Aorta (tissue), 5 donors: ENCODE results near the gene ERICH2. TPM values are rescaled to one million over a fixed set of nuclear protein-coding genes. Genes with fewer than 3 reads are reported as not detected.

Source experiments
- ATAC-seq: fragments of 200-7000 bp; cut with Tn5 transposase; one replicate; pipeline ENCODE4 v1.9.1; 2022; ENCODE audit warnings: moderate library complexity; ENCODE audit not compliant: low FRiP score
- DNase-seq, 2 donors: peaks; one replicate each; pipeline ENCODE4 v3.0.0-alpha.2; 2020
- H3K27ac ChIP-seq, 2 donors: one replicate each; pipeline ENCODE4 v1.5.1; 2013; ENCODE audit warnings: low read length in 2 of 2, mild to moderate bottlenecking in 2 of 2, moderate library complexity in 2 of 2, control low read depth in 1 of 2, inconsistent platforms in 1 of 2, low read depth in 1 of 2
- H3K27me3 ChIP-seq, 2 donors: one replicate each; pipeline ENCODE4 v1.6.1; 2013; ENCODE audit warnings: control low read depth in 1 of 2, low read length in 1 of 2, mild to moderate bottlenecking in 1 of 2, moderate library complexity in 1 of 2; ENCODE audit not compliant: insufficient read depth in 2 of 2, control insufficient read depth in 1 of 2
- H3K36me3 ChIP-seq, 2 donors: one replicate each; pipeline ENCODE4 v1.6.1; 2013; ENCODE audit warnings: control low read depth in 1 of 2, low read length in 1 of 2, mild to moderate bottlenecking in 1 of 2; ENCODE audit not compliant: insufficient read depth in 2 of 2, control insufficient read depth in 1 of 2
- H3K4me1 ChIP-seq, 2 donors: one replicate each; pipeline ENCODE4 v1.6.1; 2013; ENCODE audit warnings: low read length in 2 of 2, control low read depth in 1 of 2, mild to moderate bottlenecking in 1 of 2, moderate library complexity in 1 of 2; ENCODE audit not compliant: insufficient read depth in 2 of 2, control insufficient read depth in 1 of 2
- H3K4me3 ChIP-seq, 2 donors: one replicate each; pipeline ENCODE4 v1.5.1; 2013; ENCODE audit warnings: low read length in 2 of 2, control low read depth in 1 of 2, mild to moderate bottlenecking in 1 of 2
- H3K9me3 ChIP-seq: one replicate; pipeline ENCODE4 v1.6.1; 2013; ENCODE audit warnings: mild to moderate bottlenecking, low read length; ENCODE audit not compliant: control insufficient read depth
- WGBS, 2 donors: extraction: QIAGEN DNeasy Blood & Tissue Kit; methylation state at CpG; one replicate each; pipeline ENCODE4 v1.1.7; 2013; 5-methylcytosine and 5-hydroxymethylcytosine counted together
- intact Hi-C, 2 donors: fragments of 100-400 bp; cut with DNase I; formaldehyde crosslinking; loops; one replicate each; pipeline versions ENCODE4 v1.14.2 to v1.15.0; 2022
- polyA plus RNA-seq, 2 donors: library from polyadenylated mRNA; stranded (reverse); fragments of 200-250 nt; gene quantifications; one replicate each; pipeline ENCODE4 v1.2.3, GENCODE V29; 2013
- total RNA-seq, 2 donors: library from RNA; stranded (reverse); fragmentation: NEBNext Ultra II Directional; extraction: Animal tissue kit (Norgen Biotek cat#: 25700); gene quantifications; one replicate each; pipeline ENCODE4 v1.2.1, GENCODE V29; 2021
- donor health status: healthy with polysubstance abuse.
- donor health status: Bipolar disorder and iron deficiency.
- donor health status: DM: no; HTN: no; CAD: no.
- donor health status: DM: no; HTN: no; CAD: no.
- donor health status: DM: yes; HTN: yes; CAD: no.

ERICH2 gene
- total and polyA plus RNA-seq, 4 donors = 0.69 to 3.0 (median 1.3) TPM; not detected in 1

- no peaks in the 10 kb centered on the region for H3K9me3 ChIP-seq
- H3K27ac ChIP-seq = no peak overlapping the region
- intact Hi-C loops = loop anchor here in 1 of 2 donors (5.0 kb wide), 1 partner anchor 34 kb away; the partner anchor contains the start of gene ERICH2
- DNase-seq (no peak), ATAC-seq (no peak)
- 85 to 90% methylated on average over 4 of the region's 4 CpGs for WGBS, 2 donors
- no peaks in the 10 kb centered on the region for H3K4me1 ChIP-seq
- H3K36me3 ChIP-seq = no peaks in the 10 kb centered on the region
- H3K4me3 ChIP-seq = no peak overlapping the region
- peaks cover 0 to 1% of the 10 kb centered on the region in 2 donors for H3K27me3 ChIP-seq
Measured at GRCh38 chr2:170737821-170738220, 32.4 kb upstream of the ERICH2 start.

- no peak for DNase-seq
- WGBS, 2 donors = 22 to 32% methylated on average over 3 of the region's 3 CpGs
- no peak overlapping the region for H3K4me3 ChIP-seq
- H3K9me3 ChIP-seq = no peaks in the 10 kb centered on the region
- no peaks in the 10 kb centered on the region for H3K36me3 ChIP-seq
- H3K4me1 ChIP-seq = no peaks in the 10 kb centered on the region
- intact Hi-C loops = loop anchor here in 1 of 2 donors (5.0 kb wide), 1 partner anchor 33 kb away; the partner anchor contains the start of gene ERICH2
- H3K27ac ChIP-seq = no peak overlapping the region
- H3K27me3 ChIP-seq = peaks cover 0 to 2% of the 10 kb centered on the region in 2 donors
- ATAC-seq = no peak
Measured at GRCh38 chr2:170739048-170739447, 31.1 kb upstream of the ERICH2 start.

GRCh38 chr2:170739507-170740046 is 30.6 kb upstream of the ERICH2 start:
- ATAC-seq = no peak
- Histone ChIP-seq H3K36me3 (no peaks in the 10 kb centered on the region), H3K9me3 (no peaks in the 10 kb centered on the region), H3K4me3 (no peak overlapping the region), H3K27me3 (peaks cover 0 to 2% of the 10 kb centered on the region in 2 donors), H3K27ac (no peak overlapping the region), H3K4me1 (no peaks in the 10 kb centered on the region)
- 91 to 94% methylated on average over 3 of the region's 3 CpGs for WGBS, 2 donors
- intact Hi-C loops = loop anchor here in 1 of 2 donors (5.0 kb wide), 1 partner anchor 33 kb away; the partner anchor contains the start of gene ERICH2
- DNase-seq = no peak

GRCh38 chr2:170740660-170741059 is 29.5 kb upstream of the ERICH2 start:
- Histone ChIP-seq H3K27me3 (peaks cover 0 to 2% of the 10 kb centered on the region in 2 donors), H3K27ac (no peak overlapping the region), H3K9me3 (no peaks in the 10 kb centered on the region), H3K4me3 (no peak overlapping the region), H3K4me1 (no peaks in the 10 kb centered on the region), H3K36me3 (no peaks in the 10 kb centered on the region)
- WGBS, 2 donors = 83 to 88% methylated on average over 4 of the region's 4 CpGs
- DNase-seq = no peak
- peak; percentile 44 for ATAC-seq
- intact Hi-C loops = no loop called here

- no peak for ATAC-seq
- H3K27ac ChIP-seq = no peak overlapping the region
- intact Hi-C loops = no loop called here
- 78 to 95% methylated on average over 3 of the region's 3 CpGs for WGBS, 2 donors
- no peaks in the 10 kb centered on the region for H3K4me1 ChIP-seq
- DNase-seq = no peak
- H3K27me3 ChIP-seq = peaks cover 0 to 2% of the 10 kb centered on the region in 2 donors
- no peaks in the 10 kb centered on the region for H3K9me3 ChIP-seq
- no peaks in the 10 kb centered on the region for H3K36me3 ChIP-seq
- H3K4me3 ChIP-seq = no peak overlapping the region
Measured at GRCh38 chr2:170742000-170742399, 28.2 kb upstream of the ERICH2 start.

- DNase-seq (no peak), ATAC-seq (no peak)
- Histone ChIP-seq H3K27me3 (peaks cover 0 to 2% of the 10 kb centered on the region in 2 donors), H3K4me3 (no peak overlapping the region), H3K4me1 (no peaks in the 10 kb centered on the region), H3K27ac (no peak overlapping the region), H3K36me3 (no peaks in the 10 kb centered on the region), H3K9me3 (no peaks in the 10 kb centered on the region)
- 79 to 83% methylated on average over 6 of the region's 6 CpGs for WGBS, 2 donors
- intact Hi-C loops = no loop called here
Measured at GRCh38 chr2:170742896-170743529, 27.2 kb upstream of the ERICH2 start.

- Histone ChIP-seq H3K9me3 (no peaks in the 10 kb centered on the region), H3K27me3 (peaks cover 0 to 2% of the 10 kb centered on the region in 2 donors), H3K27ac (no peak overlapping the region), H3K36me3 (no peaks in the 10 kb centered on the region), H3K4me1 (no peaks in the 10 kb centered on the region), H3K4me3 (no peak overlapping the region)
- intact Hi-C loops = no loop called here
- WGBS, 2 donors = 69 to 71% methylated on average over 8 of the region's 8 CpGs
- DNase-seq (no peak), ATAC-seq (no peak)
Measured at GRCh38 chr2:170743530-170744239, 26.5 kb upstream of the ERICH2 start.

GRCh38 chr2:170744248-170745002 is 25.8 kb upstream of the ERICH2 start:
- intact Hi-C loops = no loop called here
- WGBS, 2 donors = 90 to 93% methylated on average over 14 of the region's 14 CpGs
- Histone ChIP-seq H3K4me1 (no peaks in the 10 kb centered on the region), H3K27ac (no peak overlapping the region), H3K4me3 (no peak overlapping the region), H3K9me3 (no peaks in the 10 kb centered on the region), H3K36me3 (no peaks in the 10 kb centered on the region), H3K27me3 (peaks cover 0 to 2% of the 10 kb centered on the region in 2 donors)
- DNase-seq (no peak), ATAC-seq (no peak)
